ENCODE data around the gene ABI3BP.
"Not testable (repeated sequence)": the region's sequence is repeated elsewhere in the genome, so short reads cannot be mapped to it uniquely, and the experiment has no call there.

GRCh38 chr3:101012312-101012711 lies 19.1 kb upstream of the ABI3BP start:
- not testable (repeated sequence) for TF ChIP-seq POLR2A, TAF1 (IDR thresholded peaks at IDR 0.05; ENCODE audit: low read depth, low read length)
